Uterus (tissue), 4 donors: ENCODE data around the gene AJAP1. TPM values are rescaled to one million over a fixed set of nuclear protein-coding genes. Genes with fewer than 3 reads are reported as not detected.

Experiments used
- DNase-seq, 2 donors: peaks; one replicate each; pipeline ENCODE4 v3.0.0-alpha.2; 2019 to 2020
- H3K27ac ChIP-seq, 2 donors: fragments of 200-600 bp; sonication (generic); 1 replicate in 1 of 2; 2 replicates in 1 of 2; pipeline ENCODE4 v1.5.1; 2016 to 2018
- H3K27me3 ChIP-seq, 2 donors: fragments of 200-600 bp; sonication (generic); one replicate each; pipeline ENCODE4 v1.5.1; 2018 to 2019; ENCODE audit warnings: control low read depth in 1 of 2
- H3K36me3 ChIP-seq, 2 donors: fragments of 200-600 bp; sonication (generic); one replicate each; pipeline ENCODE4 v1.5.1; 2019; ENCODE audit warnings: control low read depth in 1 of 2
- H3K4me1 ChIP-seq, 2 donors: fragments of 200-600 bp; sonication (generic); one replicate each; pipeline ENCODE4 v1.5.1; 2018 to 2019; ENCODE audit warnings: control low read depth in 1 of 2
- H3K4me3 ChIP-seq, 2 donors: fragments of 200-600 bp; sonication (generic); 1 replicate in 1 of 2; 2 replicates in 1 of 2; pipeline ENCODE4 v1.5.1; 2018 to 2019; ENCODE audit warnings: mild to moderate bottlenecking in 1 of 2
- H3K9me3 ChIP-seq, 2 donors: fragments of 200-600 bp; sonication (generic); one replicate each; pipeline ENCODE4 v1.5.1; 2019; ENCODE audit warnings: control low read depth in 1 of 2
- CTCF ChIP-seq, 4 experiments: fragments of 200-600 bp in 2 of 4; fragments of 450-650 bp in 2 of 4; sonication (generic) in 2 of 4; IDR thresholded peaks; one replicate each; pipeline ENCODE4 v1.5.1; 2016 to 2019; ENCODE audit warnings: antibody characterized with exemption in 4 of 4, mild to moderate bottlenecking in 2 of 4, moderate library complexity in 1 of 4
- POLR2A ChIP-seq, 2 donors: fragments of 450-650 bp; IDR thresholded peaks; one replicate each; pipeline ENCODE4 v1.6.1; 2016; ENCODE audit warnings: antibody characterized with exemption in 2 of 2, mild to moderate bottlenecking in 1 of 2, moderate library complexity in 1 of 2
- intact Hi-C: fragments of 100-400 bp; cut with DNase I; formaldehyde crosslinking; loops from one replicate; pipeline ENCODE4 v1.15.1; 2023; ENCODE audit warnings: low total_unique reads
- total RNA-seq, 4 donors: library from RNA; depleted of rRNA in 3 of 4; stranded (reverse); fragments of >200 nt in 3 of 4; gene quantifications; one replicate each; pipeline versions ENCODE4 v1.1.0 to v1.2.4, GENCODE V29; 2014 to 2023
- donor health status: DM: yes; HTN: yes; CAD: no.

AJAP1 gene
- total RNA-seq, 4 donors from 2014 or later: 0.97 to 2.7 (median 2.0) TPM; not detected in 1

DNA sequence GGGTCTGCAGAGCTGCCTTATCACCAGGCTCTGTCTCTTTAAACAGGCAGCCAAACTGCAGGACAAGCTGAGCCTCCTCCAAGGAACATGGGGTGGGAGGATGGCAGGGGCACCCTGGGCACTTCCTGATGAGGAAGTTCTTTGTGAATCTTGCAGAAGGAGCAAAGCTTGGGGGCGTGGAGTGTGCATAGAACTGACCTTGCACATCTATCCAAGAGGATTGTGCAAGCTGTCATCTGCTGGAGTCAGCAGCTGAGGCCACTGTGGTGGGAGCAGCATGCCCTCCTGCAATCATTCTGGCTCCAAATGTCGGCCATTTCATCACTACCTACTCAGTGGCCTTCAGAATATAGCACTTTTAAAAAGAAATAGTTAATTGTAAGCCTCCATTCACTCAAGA, 182.2 kb downstream of the AJAP1 start:
- H3K27ac ChIP-seq: no peak overlapping the region
- no peaks in the 10 kb centered on the region for H3K9me3 ChIP-seq
- intact Hi-C loops: no loop called here
- TF ChIP-seq CTCF (IDR thresholded peaks at IDR 0.05): no peak
- no peak for TF ChIP-seq POLR2A (IDR thresholded peaks at IDR 0.05)
- H3K4me1 ChIP-seq: no peaks in the 10 kb centered on the region
- H3K36me3 ChIP-seq: no peaks in the 10 kb centered on the region
- no peak for DNase-seq
- no peaks in the 10 kb centered on the region for H3K27me3 ChIP-seq
- H3K4me3 ChIP-seq: no peak overlapping the region

- no peak for DNase-seq
- intact Hi-C loops: no loop called here
- H3K27ac ChIP-seq: no peak overlapping the region
- no peak overlapping the region for H3K4me3 ChIP-seq
- no peak for TF ChIP-seq POLR2A (IDR thresholded peaks at IDR 0.05)
- TF ChIP-seq CTCF (IDR thresholded peaks at IDR 0.05): no peak
- H3K9me3 ChIP-seq: no peaks in the 10 kb centered on the region
- no peaks in the 10 kb centered on the region for H3K36me3 ChIP-seq
- H3K27me3 ChIP-seq: no peaks in the 10 kb centered on the region
- H3K4me1 ChIP-seq: no peaks in the 10 kb centered on the region
Observed at GRCh38 chr1:4837031-4837600, 182.7 kb downstream of the AJAP1 start.

- H3K27me3 ChIP-seq: no peaks in the 10 kb centered on the region
- H3K4me1 ChIP-seq: no peaks in the 10 kb centered on the region
- H3K27ac ChIP-seq: no peak overlapping the region
- no peak for DNase-seq
- intact Hi-C loops: no loop called here
- H3K4me3 ChIP-seq: no peak overlapping the region
- TF ChIP-seq POLR2A (IDR thresholded peaks at IDR 0.05): no peak
- no peaks in the 10 kb centered on the region for H3K9me3 ChIP-seq
- no peaks in the 10 kb centered on the region for H3K36me3 ChIP-seq
Observed at GRCh38 chr1:4837752-4838151, 183.3 kb downstream of the AJAP1 start.

DNA sequence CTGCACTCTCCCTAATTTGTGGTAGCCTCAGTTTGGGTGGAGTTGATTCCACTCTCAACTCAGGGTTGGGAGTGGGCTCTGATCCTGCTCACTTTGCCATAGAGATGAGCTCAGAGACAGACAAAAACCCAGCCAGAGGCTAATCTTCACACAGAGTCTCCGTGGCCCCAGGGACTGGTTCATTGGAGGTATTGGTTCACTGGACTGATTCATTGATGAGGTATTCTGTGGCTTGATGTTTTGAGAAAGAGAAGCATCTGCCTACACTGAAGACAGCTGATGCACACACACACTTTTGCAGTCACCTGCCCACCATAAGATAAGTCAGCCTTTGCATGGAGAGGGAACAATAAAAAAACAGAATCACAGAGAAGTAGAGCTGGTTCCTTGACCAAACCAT, 183.8 kb downstream of the AJAP1 start:
- intact Hi-C loops: no loop called here
- H3K27me3 ChIP-seq: no peaks in the 10 kb centered on the region
- no peak for DNase-seq

More for the DNA sequence above, 183.8 kb downstream of the AJAP1 start:
- Histone ChIP-seq H3K27ac (no peak overlapping the region), H3K4me1 (no peaks in the 10 kb centered on the region), H3K36me3 (no peaks in the 10 kb centered on the region), H3K9me3 (no peaks in the 10 kb centered on the region), H3K4me3 (no peak overlapping the region)
- TF ChIP-seq POLR2A (IDR thresholded peaks at IDR 0.05) (no peak), CTCF (IDR thresholded peaks at IDR 0.05) (no peak)
